HL-60 (cell line): ENCODE measurements around the gene HK1.
"Not testable (repeated sequence)": the region's sequence is repeated elsewhere in the genome, so short reads cannot be mapped to it uniquely, and the experiment has no call there.

Experiments used
- DNase-seq, 2 experiments: peaks; one replicate each; pipeline ENCODE4 v3.0.0-alpha.2; 2010 to 2020; ENCODE audit warnings: low read depth in 1 of 2, low spot score in 1 of 2
- H3K27ac ChIP-seq: fragments of 250-450 bp; sonication (Bioruptor Pico); replicated peaks from 2 replicates; pipeline ENCODE4 v1.5.1; 2020; ENCODE audit warnings: mild to moderate bottlenecking, moderate library complexity
- H3K27me3 ChIP-seq: fragments of 250-450 bp; sonication (Bioruptor Pico); 2 replicates; pipeline ENCODE4 v1.5.1; 2021; ENCODE audit warnings: mild to moderate bottlenecking, moderate library complexity; ENCODE audit not compliant: insufficient read depth, poor library complexity, severe bottlenecking
- H3K4me3 ChIP-seq: replicated peaks from 2 replicates; pipeline ENCODE4 v1.5.1; 2011; ENCODE audit warnings: mild to moderate bottlenecking, control low read depth, low read length; ENCODE audit not compliant: insufficient read depth
- GABPA ChIP-seq: IDR thresholded peaks from 2 replicates; pipeline ENCODE4 v1.6.1; 2012; ENCODE audit warnings: low read depth
- POLR2AphosphoS5 ChIP-seq: IDR thresholded peaks from 2 replicates; pipeline ENCODE4 v1.6.1; 2012; ENCODE audit warnings: low read depth
- SPI1 ChIP-seq: IDR thresholded peaks from 2 replicates; pipeline ENCODE4 v1.6.1; 2012; ENCODE audit warnings: low read depth, mild to moderate bottlenecking, borderline replicate concordance
- TF ChIP-seq, protein P1 (sequence below): IDR thresholded peaks from one replicate; pipeline ENCODE4 v1.5.1; 2011; ENCODE audit warnings: low read length, control low read depth, inconsistent platforms; ENCODE audit not compliant: insufficient read depth
- TF ChIP-seq, protein P2 (sequence below): IDR thresholded peaks from 2 replicates; pipeline ENCODE4 v1.6.1; 2012; ENCODE audit warnings: low read depth; ENCODE audit not compliant: insufficient replicate concordance

Gene HK1

GRCh38 chr10:69247313-69247710 lies 31.0 kb upstream of the HK1 start:
- no peak for DNase-seq
- no peak overlapping the region for H3K27ac ChIP-seq
- H3K27me3 ChIP-seq, result no peaks in the 10 kb centered on the region
- TF ChIP-seq, protein P1, sequence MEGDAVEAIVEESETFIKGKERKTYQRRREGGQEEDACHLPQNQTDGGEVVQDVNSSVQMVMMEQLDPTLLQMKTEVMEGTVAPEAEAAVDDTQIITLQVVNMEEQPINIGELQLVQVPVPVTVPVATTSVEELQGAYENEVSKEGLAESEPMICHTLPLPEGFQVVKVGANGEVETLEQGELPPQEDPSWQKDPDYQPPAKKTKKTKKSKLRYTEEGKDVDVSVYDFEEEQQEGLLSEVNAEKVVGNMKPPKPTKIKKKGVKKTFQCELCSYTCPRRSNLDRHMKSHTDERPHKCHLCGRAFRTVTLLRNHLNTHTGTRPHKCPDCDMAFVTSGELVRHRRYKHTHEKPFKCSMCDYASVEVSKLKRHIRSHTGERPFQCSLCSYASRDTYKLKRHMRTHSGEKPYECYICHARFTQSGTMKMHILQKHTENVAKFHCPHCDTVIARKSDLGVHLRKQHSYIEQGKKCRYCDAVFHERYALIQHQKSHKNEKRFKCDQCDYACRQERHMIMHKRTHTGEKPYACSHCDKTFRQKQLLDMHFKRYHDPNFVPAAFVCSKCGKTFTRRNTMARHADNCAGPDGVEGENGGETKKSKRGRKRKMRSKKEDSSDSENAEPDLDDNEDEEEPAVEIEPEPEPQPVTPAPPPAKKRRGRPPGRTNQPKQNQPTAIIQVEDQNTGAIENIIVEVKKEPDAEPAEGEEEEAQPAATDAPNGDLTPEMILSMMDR, result no peak
- no peak for TF ChIP-seq POLR2AphosphoS5
- no peak for TF ChIP-seq SPI1
- TF ChIP-seq GABPA, result no peak
- TF ChIP-seq, protein P2, sequence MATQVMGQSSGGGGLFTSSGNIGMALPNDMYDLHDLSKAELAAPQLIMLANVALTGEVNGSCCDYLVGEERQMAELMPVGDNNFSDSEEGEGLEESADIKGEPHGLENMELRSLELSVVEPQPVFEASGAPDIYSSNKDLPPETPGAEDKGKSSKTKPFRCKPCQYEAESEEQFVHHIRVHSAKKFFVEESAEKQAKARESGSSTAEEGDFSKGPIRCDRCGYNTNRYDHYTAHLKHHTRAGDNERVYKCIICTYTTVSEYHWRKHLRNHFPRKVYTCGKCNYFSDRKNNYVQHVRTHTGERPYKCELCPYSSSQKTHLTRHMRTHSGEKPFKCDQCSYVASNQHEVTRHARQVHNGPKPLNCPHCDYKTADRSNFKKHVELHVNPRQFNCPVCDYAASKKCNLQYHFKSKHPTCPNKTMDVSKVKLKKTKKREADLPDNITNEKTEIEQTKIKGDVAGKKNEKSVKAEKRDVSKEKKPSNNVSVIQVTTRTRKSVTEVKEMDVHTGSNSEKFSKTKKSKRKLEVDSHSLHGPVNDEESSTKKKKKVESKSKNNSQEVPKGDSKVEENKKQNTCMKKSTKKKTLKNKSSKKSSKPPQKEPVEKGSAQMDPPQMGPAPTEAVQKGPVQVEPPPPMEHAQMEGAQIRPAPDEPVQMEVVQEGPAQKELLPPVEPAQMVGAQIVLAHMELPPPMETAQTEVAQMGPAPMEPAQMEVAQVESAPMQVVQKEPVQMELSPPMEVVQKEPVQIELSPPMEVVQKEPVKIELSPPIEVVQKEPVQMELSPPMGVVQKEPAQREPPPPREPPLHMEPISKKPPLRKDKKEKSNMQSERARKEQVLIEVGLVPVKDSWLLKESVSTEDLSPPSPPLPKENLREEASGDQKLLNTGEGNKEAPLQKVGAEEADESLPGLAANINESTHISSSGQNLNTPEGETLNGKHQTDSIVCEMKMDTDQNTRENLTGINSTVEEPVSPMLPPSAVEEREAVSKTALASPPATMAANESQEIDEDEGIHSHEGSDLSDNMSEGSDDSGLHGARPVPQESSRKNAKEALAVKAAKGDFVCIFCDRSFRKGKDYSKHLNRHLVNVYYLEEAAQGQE, result no peak
- H3K4me3 ChIP-seq, result no peak overlapping the region

DNA sequence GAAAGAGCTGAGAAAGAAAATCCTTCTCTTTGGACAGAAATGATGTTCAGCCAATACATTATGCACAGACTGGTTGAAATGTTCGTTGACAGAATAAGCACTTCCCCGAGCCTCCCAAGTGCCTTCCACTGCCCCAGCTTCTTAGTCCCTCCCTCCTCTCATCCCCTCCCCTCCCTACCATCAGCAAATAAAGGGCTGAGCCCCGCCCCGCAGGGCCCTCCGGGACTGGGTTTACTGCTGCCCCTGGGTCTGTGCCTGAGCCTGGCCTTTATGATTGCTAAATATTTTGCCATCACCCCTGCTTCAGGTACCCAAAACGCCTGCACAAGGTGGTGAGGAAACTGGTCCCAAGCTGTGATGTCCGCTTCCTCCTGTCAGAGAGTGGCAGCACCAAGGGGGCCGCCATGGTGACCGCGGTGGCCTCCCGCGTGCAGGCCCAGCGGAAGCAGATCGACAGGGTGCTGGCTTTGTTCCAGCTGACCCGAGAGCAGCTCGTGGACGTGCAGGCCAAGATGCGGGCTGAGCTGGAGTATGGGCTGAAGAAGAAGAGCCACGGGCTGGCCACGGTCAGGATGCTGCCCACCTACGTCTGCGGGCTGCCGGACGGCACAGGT lies 30.1 kb upstream of the HK1 start:
- Histone ChIP-seq H3K27me3 (no peaks in the 10 kb centered on the region), H3K27ac (no peak overlapping the region), H3K4me3 (no peak overlapping the region)
- TF ChIP-seq, protein P2, result no peak
- TF ChIP-seq, protein P1, result no peak
- TF ChIP-seq SPI1, result no peak
- no peak for TF ChIP-seq POLR2AphosphoS5
- no peak for TF ChIP-seq GABPA
- DNase-seq, result no peak

DNA sequence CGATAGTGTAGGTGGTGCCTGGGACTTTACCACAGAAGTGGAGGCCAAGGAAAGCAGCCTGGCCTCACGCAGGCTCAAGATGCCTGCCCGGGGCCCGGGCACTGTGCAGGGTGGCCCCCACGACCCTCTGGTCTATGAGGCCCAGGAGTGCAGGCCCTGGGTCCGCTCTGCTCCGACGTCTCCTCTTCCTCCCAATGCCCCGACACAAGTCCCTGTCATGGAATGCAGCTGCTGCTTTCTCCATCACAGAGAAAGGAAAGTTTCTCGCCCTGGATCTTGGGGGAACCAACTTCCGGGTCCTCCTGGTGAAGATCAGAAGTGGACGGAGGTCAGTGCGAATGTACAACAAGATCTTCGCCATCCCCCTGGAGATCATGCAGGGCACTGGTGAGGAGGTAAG lies 28.3 kb upstream of the HK1 start:
- Histone ChIP-seq H3K4me3 (no peak overlapping the region), H3K27ac (no peak overlapping the region), H3K27me3 (no peaks in the 10 kb centered on the region)
- TF ChIP-seq POLR2AphosphoS5 (no peak), SPI1 (no peak)
- TF ChIP-seq, protein P2, result no peak
- TF ChIP-seq, protein P1, result no peak
- no peak for DNase-seq

GRCh38 chr10:69251417-69251816 lies 26.9 kb upstream of the HK1 start:
- H3K27ac ChIP-seq, H3K27me3 ChIP-seq, DNase-seq, H3K4me3 ChIP-seq: not testable (repeated sequence)
